ENCODE data around the gene HIPK4.
"Not testable (repeated sequence)": the region's sequence is repeated elsewhere in the genome, so short reads cannot be mapped to it uniquely, and the experiment has no call there.

HIPK4 gene

DNA sequence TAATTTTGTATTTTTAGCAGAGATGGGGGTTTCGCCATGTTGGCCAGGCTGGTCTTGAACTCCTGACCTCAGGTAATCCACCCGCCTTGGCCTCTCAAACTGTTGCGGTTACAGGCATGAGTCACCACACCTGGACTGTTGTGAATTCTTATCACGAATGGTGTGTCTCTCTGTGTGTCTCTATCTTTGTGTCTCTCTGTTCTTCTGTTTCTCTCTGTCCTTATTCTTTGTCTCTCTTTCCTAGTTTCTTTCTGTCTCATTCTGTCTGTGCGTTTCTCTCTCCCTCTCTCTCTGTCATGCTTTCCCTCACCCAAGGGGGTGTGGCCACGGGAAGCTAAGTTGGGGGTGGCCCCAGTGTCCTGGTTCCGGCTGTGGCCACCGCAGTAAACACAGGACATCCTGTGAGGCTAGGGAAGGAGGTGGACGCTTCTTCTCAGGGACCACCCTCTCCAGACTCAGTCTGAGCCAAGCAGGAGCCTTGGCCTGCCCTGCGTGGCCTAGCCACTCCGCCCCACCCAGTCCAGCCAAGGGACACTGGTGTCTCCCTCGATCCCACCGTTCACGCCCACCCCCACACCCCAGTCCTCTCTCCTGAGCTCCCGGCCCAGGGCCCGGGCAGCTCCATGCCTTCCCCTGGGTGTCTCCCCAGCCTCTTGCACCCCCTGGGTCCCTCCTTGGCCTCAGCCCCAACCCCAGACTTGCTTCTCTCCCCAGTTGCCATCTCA, 27.1 kb upstream of the HIPK4 start:
- DNase-seq (ENCODE audit: low read depth, low spot score) = no peak

DNA sequence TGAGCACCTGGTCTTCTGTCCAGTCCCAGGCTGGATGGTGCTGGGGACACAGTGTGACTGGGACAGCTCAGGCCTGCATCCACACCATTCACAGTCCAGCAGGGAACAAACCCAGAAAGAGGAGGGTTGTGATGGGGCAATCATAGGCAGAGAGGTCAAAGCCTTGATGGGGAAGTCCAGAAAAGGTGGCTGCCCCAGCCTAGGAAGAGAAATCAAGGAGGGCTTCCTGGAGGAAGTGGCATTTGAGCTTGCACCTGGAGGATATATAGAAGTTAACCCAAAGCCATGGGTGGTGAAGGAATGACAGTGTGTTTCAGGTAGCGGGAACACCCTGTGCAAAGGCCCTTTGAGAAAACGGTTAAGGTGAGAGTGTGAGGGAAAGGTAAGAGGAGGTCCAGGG, 25.8 kb upstream of the HIPK4 start:
- no peak for DNase-seq (ENCODE audit: low read depth, low spot score)

DNA sequence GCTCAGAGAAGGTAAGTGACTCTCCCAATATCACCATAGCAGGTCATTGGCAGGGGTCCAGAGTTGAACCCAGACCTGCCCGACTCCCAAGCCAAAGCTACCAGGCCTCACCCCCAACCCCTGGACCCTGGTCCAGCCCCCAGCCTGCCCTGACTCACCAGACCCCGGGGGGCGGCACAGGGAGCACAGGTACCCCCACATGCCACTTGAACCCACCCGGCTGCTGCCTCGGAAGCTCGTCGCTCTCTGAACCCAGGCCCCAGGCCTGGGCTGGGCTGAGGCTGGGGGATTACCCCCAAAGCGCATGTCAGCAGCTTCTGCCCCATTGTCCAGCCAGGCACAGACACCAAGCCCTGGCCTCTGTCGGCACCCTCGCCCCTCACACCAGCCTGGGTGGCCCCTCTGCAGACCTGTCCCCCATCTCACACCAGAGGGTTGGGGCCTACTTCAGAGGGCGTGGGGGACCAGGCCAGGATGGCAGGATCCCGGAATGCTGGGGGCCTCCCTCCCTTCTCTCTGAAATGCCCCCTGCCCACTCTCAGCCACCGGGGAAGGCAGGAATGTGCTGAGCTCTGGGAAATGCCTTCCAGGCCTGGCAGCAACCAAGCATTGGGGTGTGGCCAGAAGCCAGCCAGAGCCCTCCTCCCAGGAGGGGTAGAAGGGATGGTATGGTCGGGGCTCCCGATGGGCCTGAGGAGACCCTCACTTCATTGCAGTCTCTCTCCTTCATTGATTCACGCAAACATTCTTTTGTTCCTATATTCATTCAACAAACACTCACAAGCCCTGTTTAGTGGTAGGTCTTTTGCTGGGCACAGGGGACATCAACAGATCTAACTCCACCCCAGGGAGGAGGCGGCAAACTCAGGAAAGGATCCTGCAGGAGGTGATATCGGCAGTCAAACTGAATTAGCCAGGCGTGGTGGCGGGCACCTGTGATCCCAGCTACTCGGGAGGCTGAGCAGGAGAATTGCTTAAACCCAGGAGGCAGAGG, 24.9 kb upstream of the HIPK4 start:
- no peak for DNase-seq (ENCODE audit: low read depth, low spot score)

DNA sequence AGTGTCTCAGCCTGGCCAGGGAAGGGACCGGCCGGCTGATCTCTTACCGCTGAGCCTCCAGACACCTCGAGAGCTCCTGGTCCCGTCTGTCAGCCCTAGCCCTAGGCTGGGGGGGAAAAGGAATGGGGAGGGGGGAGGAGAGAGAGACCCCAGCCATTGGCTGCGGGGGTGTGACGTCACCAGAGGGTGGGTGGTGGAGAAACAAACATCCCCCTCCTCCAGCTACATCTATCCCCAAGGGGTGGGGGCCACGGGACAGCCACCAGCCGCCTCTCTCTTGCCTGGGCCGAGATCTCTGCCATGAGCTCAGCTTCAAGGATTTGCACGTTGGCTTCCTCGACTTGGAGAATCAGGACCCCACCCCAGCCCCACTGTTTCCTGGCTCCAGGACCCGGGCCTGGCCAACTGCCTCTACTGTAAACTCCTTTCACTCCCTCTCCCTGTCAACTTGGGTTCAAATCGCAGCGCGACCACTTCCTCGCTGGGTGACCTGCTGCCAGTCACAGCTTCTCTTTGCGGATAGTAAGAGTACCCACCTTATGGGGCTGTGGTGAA, 23.4 kb upstream of the HIPK4 start, which contains the start of gene PRX:
TSS of gene PRX (minus strand) at position 88 of the 555 bp plus-strand sequence. CDS start 5,446 bp downstream, outside the sequence.
- DNase-seq (ENCODE audit: low read depth, low spot score) = no peak

DNA sequence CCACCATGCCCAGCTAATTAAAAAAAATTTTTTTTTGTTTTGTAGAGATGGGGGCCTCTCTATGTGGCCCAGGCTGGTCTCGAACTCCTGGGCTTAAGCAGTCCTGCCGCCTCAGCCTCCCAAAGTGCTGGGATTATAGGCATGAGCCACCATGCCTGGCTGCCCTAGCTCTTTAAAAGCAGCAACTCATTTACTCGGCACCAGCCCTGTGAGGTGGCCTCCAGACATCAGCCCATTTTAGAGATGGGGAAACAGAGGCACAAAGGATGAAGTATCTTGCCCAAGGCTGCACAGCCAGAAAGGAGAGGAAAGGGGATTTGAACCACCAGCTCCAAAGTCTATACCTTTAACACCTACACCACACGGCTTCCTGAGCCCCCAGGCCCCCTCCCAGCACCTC, 22.9 kb upstream of the HIPK4 start:
- DNase-seq (ENCODE audit: low read depth, low spot score) = no peak

DNA sequence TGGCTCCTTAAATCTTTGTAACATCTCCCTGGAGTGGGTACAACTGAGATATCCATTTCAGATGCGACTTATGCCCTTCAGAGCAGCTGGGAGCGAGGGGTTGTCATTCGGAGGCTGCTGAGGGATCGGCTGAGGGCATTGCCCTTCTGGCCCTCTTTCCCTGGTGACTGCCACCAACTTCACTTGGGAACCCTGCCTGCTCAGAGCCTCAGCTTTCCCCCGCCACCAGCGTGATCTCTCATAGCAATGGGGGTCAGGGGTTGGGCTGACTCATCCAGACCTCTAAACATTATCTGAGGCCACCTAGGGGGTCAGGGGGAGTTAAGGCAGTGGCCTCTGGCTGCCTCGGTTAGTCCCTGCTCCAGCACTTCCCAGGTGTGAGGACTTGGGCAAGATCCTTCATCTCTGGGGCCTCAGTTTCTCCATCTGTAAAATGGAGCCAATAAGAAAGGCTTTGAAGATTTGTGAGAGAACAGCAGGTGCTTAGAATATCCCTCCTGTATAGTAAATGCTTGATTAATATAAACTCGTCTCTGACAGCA, 22.0 kb upstream of the HIPK4 start:
- no peak for DNase-seq (ENCODE audit: low read depth, low spot score)

DNA sequence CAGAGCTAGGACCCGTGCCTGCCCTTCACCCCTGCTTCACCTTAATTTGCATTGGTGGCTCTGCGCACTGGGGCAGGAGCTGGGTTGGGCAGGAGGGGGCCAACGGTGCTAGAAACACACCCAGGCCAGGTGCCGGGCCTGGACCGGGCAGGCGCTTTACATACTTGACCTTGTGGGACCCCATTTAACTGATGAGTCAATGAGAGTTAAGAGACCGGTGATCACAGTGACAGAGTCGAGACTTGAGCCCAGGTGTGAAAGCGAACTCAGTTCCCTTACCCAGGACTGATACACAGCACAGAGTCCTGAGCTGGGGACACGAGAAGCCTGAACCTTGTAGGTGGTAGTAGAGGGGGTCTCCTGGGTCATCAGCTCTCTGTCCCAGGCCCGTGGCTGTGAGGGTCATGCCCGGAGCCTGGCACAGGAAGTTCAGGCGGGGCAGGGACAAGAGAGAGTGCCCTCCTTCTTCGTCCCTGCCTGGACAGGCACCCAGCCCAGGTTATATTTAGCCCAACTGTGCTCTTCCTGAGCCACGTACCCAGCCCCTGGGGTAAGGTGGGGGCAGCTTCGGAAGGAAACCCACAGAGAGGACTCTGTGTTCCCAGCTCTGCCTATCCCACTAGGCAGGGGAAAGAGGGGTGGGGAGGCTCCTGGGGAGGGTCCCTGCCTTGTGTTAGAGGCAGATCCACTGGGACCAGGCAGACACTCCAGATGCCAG, 21.3 kb upstream of the HIPK4 start:
- DNase-seq (ENCODE audit: low read depth, low spot score) = no peak

DNA sequence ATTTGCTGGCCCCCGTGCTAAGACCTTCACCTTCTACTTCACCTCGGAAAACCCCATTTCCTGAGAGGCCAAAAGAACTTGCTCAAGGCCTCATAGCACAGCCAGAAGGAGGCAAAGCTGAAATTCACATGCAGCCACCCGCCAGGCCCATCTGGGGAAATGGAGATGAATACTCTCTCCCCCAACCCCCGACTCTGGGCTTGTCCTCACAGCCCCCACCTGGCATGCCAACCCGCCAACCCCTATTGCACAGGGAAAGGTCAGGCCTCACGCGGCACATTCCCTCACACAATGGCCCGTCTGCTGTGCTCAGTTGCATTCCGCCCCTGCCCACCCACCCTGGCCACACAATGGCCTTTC, 20.0 kb upstream of the HIPK4 start:
- DNase-seq (ENCODE audit: low read depth, low spot score) = no peak

DNA sequence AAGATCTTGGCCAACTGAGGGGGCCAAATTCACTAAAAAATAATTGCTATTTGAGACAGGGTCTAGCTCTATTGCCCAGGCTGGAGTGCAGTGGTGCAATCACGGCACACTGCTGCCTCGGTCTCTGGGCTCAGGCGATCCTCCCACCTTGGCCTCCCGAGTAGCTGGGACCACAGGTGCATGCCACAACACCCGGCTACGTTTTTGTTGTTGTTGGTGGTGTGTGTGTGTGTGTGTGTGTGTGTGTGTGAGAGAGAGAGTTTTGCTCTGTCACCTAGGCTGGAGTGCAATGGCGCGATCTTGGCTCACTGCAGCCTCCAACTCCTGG, 18.6 kb upstream of the HIPK4 start:
- DNase-seq (ENCODE audit: low read depth, low spot score) = not testable (repeated sequence)

DNA sequence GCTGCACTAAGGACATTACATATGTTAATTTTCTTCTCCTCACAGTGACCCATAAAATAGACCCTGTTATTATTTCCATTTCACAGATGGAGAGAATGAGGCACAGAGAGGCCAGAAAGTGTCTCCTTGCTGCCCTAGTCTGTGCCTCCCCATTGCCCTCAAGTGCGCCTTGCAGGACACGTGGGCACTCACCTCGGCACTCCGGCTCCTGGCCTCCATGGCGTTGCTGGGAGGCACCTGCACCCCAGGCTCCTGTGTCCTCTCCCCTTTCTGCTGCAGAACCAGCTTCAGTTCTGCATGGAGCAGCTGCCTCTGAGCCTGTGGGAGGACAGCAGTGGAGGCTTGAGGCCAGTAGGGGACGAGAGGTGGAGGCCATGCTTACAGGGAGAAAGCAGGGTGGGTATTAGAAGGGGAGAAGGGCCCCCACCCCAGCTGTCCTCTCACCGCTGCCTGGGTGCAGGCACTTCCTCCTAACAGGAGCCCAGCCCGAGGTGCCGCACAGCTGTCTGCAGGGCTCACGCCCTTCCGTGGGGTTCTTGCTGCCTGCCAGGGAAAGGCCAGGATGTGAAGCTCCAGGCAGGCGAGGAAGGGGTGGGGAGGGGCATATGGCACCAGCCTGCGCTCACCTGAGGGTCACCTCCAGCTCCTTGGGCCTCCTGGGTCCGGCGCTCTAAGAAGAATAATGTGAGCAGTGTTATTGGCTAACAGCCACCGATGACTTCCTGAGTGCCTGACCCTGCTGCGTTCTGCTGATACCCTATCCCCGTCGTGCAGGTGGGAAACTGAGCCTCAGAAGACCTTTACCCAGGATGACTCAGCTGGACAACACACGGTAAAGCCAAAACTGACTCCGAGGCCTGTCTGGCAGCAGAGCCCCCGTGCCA, 18.0 kb upstream of the HIPK4 start:
- no peak for DNase-seq (ENCODE audit: low read depth, low spot score)

DNA sequence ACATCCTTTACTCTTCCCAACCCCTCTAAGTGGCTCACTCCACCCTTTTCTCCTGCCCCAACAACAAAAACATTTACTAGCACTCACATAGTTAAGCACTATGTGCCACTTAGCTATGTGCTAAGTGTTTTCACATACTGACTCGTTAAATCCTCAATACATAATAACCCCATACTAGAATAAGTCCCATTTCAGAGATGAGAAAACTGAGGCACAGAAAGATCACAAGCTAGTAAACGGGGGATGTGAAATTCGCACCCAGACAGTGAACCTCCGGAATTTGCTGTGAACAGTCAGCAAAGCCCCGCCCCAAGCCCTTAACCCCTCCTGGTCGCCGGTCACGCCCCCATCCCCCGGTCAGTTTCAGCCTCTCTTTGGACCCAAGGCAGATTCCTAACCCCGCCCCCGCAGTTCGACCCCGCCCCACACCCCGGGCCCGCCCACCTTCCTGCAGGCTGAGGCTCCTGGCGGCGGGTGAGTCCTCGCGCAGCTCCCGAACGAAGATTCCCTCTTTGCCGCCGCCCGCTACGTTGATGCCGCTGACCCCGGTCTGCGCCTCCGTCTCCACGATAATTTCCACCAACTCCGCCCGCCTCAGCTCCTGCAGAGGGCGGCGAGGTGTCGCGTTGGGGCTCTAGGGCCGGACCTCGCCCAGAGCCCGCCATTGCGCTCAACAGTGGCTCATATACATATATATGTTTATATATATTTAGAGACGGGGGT, 13.4 kb upstream of the HIPK4 start:
- DNase-seq (ENCODE audit: low read depth, low spot score) = peak; percentile 74

DNA sequence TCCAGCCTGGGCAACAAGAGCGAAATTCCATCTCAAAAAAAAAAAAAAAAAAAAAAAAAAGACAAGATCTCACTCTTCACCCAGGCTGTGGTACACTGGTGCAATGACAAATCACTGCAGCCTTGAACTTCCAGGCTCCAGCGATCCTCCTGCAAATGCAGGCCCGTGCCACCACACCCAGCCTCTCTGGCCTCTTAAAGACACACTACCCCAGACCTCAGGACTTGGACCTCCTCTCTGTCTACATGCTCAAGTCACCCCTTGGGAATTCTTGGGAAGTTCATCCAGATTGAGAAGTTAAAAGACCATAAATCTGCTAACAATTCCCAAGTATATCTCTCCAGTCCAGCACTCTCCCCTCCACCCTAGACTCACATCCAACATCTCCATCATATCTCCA, 10.6 kb upstream of the HIPK4 start:
- no peak for DNase-seq (ENCODE audit: low read depth, low spot score)

DNA sequence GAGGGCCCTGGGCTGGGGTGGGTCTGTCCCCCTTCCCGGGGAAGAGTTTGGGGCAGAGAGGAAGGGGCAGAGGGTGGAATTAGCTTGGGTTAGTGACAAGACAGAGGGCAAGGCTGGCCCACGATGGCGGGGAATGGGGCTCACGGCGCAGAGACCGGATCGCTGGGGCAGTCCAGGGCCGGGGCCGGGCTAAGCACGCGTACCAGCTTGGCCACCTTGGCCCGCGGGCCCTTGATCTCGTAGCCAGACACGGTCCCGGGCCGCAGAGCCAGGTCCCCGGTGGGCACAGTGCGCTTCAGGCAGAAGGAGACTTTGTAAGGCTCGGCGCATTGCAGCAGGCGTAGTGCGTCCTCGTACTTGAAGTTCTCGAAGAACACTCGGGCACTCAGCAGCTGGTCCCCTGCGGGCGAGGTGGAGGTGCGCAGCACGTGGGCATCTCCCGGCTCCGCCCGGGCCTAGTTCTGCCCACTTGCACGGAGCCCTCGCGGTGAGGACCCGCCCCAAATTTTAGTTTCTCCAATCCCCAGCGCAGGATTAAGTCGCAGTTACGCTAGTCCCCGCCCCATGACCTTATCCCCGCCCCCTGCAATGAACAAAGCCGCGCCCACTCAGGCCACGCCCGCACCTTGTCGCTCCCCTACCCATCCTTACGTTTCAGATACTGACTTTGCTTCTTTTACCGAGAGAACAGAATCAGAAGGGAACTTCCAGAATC, 8.6 kb upstream of the HIPK4 start:
- DNase-seq (ENCODE audit: low read depth, low spot score) = no peak

DNA sequence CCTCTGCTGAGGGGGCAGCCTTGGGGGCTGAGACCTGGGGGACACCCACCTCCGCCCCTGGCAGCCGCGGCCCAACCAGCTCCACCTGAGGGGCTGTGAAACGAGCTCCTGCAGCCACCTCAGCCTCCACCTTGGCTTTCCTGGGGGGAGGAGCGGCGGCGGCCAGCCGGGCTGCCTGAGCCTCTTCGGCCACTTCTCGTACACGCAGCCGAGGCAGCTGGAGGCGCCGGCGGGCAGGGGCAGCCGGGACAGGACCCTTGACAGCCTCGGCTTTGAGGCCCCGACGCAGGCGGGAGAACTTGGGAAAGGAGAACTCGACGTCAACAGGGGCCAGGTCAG, 7.6 kb upstream of the HIPK4 start:
- no peak for DNase-seq (ENCODE audit: low read depth, low spot score)

DNA sequence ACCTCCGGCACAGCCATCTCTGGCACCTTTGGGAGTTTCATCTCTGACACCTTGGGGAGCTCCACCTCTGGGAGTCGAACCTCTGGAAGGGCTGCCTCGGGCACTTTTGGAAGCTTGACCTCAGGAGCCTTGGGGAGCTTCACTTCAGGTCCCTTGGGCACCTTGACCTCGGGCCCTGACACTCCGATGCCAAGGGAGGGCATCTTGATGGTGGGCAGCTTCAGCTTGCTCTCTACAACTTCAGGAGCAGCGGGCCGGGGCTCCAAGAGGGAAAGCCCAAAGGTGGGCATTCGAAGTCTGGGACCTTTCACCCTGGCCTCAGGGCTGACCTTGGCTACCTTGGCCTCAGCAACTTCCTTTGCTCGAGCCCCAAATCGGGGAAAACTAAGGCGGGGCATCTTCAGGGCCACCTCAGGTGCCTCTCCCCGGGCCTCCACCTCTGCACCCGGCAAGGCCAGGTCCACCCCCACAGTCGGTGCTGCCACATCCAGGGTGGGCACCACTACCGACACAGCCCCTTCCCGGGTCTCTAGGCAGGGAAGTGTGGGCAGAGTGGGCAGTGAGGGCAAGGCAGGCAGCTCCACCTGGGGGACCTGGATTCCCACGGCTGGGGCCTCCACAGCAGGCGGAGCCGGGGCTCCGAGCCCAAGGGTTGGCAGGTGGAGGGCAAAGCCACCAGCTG, 7.0 kb upstream of the HIPK4 start:
- DNase-seq (ENCODE audit: low read depth, low spot score) = no peak

DNA sequence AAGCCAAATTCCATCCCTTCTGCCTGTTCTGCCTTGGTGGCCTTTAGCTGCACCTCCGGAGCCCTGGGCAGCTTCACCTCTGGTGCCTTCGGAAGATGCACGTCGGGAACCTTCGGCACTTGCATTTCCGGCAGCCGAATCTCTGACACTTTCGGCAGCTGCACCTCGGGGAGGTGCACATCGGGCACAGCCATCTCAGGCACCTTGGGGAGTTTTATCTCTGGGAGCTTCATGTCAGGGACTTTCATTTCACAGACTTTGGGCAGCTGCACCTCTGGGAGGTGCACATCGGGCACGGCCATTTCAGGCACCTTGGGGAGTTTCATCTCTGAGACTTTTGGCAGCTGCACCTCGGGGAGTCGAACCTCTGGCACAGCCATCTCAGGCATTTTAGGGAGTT, 6.0 kb upstream of the HIPK4 start:
- no peak for DNase-seq (ENCODE audit: low read depth, low spot score)

DNA sequence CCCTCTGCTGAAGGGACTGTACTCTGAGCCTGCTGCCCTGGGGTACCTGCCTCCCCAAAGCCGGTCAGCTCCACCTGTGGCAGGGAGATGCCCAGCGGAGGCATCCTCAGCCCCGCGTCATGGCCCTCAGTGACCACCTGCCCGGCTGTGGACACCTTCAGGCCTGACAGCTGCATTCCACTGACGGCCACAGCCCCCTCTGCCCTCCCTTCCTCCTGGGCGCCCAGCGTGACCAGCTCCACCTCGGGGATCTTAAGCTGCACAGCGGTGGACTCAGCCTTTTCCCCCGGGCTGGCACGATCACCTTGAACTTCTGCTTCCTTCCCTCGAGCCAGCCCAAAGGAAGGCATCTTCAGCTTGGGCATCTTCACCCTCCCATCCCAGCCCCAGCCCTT, 4.8 kb upstream of the HIPK4 start:
- DNase-seq (ENCODE audit: low read depth, low spot score) = no peak

DNA sequence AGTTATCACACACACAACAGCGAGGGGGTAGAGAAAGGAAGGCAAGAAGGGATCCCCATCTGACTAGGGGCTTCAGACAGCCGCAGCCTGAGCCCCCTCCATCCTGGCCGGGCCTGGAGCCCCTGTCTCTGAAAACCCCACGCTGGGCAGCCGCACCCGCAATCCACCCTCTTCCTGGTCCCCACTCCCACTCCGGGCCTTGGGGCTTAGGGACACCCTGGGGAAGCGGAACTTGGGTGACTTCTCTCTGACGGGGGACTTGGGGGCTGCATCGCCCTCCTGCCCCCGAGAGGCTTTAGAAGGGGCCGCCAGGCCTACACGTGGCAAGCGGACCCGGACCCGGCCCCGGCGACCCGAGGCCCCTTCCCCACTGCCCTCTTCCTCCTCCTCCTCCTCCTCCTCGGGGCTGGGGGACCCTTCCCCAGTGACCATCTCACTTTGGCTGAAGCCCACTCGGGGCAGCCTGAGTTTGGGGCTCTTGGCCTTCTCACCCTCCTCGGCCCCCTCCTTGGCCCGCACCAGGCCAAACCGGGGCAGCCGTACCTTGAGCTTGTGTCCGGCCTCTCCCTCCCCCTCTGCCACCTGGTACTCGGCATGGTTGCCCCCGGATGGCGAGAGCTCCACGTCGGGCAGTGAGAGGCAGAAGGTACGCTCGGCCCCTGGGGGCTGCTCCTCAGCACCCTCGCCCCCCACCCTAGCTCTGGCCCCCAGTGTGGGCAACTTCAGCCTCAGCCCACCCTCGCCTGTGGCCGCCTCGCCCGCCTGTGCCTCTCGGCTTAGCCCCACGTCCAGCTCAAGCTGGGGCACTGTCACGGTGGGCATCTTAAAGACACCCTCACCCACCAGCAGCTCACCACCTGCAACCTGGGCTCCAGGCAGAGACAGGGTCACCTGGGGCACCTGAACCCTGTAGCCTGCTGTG, 4.2 kb upstream of the HIPK4 start:
- no peak for DNase-seq (ENCODE audit: low read depth, low spot score)

All from smooth muscle cell of the brain vasculature (primary cell).